K562 (cell line): ENCODE measurements around the gene KATNAL1.

Source experiments
- CBX2 ChIP-seq: fragments of 200-600 bp; sonication (generic); IDR thresholded peaks from one replicate; pipeline ENCODE4 v1.6.1; 2012; ENCODE audit warnings: mild to moderate bottlenecking, low read length, inconsistent platforms; ENCODE audit not compliant: insufficient read depth, poor library complexity, severe bottlenecking
- NFE2L1 ChIP-seq: fragments of 450-650 bp; IDR thresholded peaks from 2 replicates; pipeline ENCODE4 v1.6.1; 2016; ENCODE audit warnings: missing genetic modification characterization, low read depth, mild to moderate bottlenecking, missing compliant biosample characterization, moderate library complexity, borderline replicate concordance
- POLR2A ChIP-seq: fragments of 450-650 bp; conservative IDR thresholded peaks from 2 replicates; pipeline ENCODE4 v1.6.1; 2016
- SMC3 ChIP-seq: conservative IDR thresholded peaks from 2 replicates; pipeline ENCODE4 v1.6.1; 2011; ENCODE audit warnings: low read depth, low read length, improper control_type of control experiment; ENCODE audit not compliant: insufficient read depth
- ZNF449 ChIP-seq: fragments of 250-450 bp; sonication (Bioruptor Pico); IDR thresholded peaks from 2 replicates; pipeline ENCODE4 v1.8.0; 2022; ENCODE audit warnings: moderate library complexity, mild to moderate bottlenecking, inconsistent platforms
- TF ChIP-seq, protein P1 (sequence below), 3 experiments: IDR thresholded peaks in 2 of 3; conservative IDR thresholded peaks in 1 of 3; 2 replicates each; pipeline ENCODE4 v1.5.1; 2011 to 2012; ENCODE audit warnings: low read length in 3 of 3, mild to moderate bottlenecking in 3 of 3, control low read depth in 2 of 3, improper control_type of control experiment in 1 of 3, inconsistent platforms in 1 of 3, low read depth in 1 of 3, mixed read lengths in 1 of 3, moderate library complexity in 1 of 3; ENCODE audit not compliant: insufficient read depth in 2 of 3
- TF ChIP-seq, protein P2 (sequence below): sonication (generic); formaldehyde crosslinking; IDR thresholded peaks from 2 replicates; pipeline ENCODE4 v1.8.1; 2023; ENCODE audit warnings: mild to moderate bottlenecking, missing genetic modification reagents

DNA sequence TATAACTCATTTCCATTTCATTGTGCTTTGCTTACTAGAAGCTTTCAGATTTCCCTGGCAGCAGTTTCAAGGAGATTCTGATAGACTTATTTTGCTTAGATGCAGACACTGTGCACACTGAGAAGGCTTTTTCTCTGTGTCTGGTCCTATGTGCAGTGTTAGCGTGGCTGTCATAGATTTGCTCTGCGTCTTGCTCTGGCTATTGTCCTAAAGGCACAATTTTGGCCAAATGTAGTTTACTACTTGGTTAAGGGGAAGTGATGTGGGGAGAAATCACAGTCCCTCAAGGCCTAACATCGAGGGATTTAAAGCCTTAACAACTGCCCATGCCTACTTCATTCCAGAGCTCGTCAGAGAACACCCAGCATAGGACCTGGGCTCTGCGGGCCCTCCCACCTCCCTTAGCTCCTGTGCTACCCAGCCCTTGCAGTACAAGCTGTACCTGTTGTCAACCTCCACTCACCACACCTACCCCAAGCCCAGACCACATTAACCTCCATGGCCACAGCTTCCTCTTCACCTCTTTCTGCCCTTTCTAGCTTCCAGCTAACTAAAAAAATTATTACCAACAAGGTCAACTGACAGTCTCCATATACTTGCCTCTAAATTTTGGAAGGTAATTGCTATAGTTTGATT lies 38.9 kb upstream of the KATNAL1 start:
- TF ChIP-seq, protein P1, sequence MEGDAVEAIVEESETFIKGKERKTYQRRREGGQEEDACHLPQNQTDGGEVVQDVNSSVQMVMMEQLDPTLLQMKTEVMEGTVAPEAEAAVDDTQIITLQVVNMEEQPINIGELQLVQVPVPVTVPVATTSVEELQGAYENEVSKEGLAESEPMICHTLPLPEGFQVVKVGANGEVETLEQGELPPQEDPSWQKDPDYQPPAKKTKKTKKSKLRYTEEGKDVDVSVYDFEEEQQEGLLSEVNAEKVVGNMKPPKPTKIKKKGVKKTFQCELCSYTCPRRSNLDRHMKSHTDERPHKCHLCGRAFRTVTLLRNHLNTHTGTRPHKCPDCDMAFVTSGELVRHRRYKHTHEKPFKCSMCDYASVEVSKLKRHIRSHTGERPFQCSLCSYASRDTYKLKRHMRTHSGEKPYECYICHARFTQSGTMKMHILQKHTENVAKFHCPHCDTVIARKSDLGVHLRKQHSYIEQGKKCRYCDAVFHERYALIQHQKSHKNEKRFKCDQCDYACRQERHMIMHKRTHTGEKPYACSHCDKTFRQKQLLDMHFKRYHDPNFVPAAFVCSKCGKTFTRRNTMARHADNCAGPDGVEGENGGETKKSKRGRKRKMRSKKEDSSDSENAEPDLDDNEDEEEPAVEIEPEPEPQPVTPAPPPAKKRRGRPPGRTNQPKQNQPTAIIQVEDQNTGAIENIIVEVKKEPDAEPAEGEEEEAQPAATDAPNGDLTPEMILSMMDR (IDR thresholded peaks at IDR 0.05 in 2 of 3, conservative IDR thresholded peaks at IDR 0.05 in 1 of 3; ENCODE audit: insufficient read depth in 2 of 3, low read depth in 1 of 3, low read length in 3 of 3) = no peak
- TF ChIP-seq, protein P2, sequence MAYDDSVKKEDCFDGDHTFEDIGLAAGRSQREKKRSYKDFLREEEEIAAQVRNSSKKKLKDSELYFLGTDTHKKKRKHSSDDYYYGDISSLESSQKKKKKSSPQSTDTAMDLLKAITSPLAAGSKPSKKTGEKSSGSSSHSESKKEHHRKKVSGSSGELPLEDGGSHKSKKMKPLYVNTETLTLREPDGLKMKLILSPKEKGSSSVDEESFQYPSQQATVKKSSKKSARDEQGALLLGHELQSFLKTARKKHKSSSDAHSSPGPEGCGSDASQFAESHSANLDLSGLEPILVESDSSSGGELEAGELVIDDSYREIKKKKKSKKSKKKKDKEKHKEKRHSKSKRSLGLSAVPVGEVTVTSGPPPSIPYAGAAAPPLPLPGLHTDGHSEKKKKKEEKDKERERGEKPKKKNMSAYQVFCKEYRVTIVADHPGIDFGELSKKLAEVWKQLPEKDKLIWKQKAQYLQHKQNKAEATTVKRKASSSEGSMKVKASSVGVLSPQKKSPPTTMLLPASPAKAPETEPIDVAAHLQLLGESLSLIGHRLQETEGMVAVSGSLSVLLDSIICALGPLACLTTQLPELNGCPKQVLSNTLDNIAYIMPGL (CRISPR knock-in tag) = no peak
- TF ChIP-seq SMC3 = no peak
- TF ChIP-seq ZNF449 (CRISPR knock-in tag) = no peak
- no peak for TF ChIP-seq POLR2A
- no peak for TF ChIP-seq NFE2L1 (tag)
- TF ChIP-seq CBX2 = no peak
